NCI-H1417 treated with DMSO at 0.1 percent for 48 hours (cell line): Measurements from ENCODE around the gene RFFL.
"Not testable (repeated sequence)": the region's sequence is repeated elsewhere in the genome, so short reads cannot be mapped to it uniquely, and the experiment has no call there.

Source experiments
- DNase-seq: peaks from one replicate; lab custom pipeline; 2025; lab: John Stamatoyannopoulos, UW

RFFL gene

DNA sequence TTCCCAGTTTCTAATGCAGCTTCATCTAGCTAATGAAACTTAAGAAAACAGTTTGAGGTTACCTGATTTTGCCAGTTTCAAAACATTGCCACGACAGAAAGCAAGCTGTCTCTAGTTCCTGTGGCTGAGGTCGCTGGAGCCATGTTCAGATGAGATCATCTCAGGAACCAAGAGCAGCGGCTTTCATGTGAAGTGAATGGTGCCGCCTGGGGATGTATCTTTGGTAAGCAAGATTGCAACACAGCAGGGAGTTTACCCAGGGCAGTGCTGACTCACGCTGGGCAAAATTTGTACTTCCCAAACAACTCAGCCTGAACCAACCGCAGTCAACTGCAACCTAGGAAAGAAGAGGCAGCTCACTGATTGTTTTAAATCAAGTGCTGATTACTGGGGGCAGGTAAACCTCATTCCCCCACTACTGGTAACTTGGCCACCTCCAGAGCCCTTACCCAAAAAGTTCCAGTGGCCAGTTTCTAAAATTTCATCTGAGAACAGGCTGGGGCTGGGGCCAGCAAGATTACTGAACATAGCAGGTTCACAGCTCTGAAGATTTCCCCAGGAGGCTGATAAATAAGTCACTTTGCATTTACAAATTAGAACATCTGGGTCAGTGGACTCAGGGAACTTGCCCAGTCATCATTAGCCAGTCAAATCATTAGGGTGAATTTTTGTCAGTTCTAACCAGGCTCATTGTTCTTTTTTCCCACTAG lies at the start of gene RFFL:
RFFL (minus strand) TSS at position 194 of the 710 bp plus-strand sequence. CDS start 37,154 bp downstream, outside the sequence.
- DNase-seq, result peak; percentile 47

- DNase-seq, result not testable (repeated sequence)
Measured at GRCh38 chr17:35110791-35111190, 47.3 kb upstream of the RFFL start.

DNA sequence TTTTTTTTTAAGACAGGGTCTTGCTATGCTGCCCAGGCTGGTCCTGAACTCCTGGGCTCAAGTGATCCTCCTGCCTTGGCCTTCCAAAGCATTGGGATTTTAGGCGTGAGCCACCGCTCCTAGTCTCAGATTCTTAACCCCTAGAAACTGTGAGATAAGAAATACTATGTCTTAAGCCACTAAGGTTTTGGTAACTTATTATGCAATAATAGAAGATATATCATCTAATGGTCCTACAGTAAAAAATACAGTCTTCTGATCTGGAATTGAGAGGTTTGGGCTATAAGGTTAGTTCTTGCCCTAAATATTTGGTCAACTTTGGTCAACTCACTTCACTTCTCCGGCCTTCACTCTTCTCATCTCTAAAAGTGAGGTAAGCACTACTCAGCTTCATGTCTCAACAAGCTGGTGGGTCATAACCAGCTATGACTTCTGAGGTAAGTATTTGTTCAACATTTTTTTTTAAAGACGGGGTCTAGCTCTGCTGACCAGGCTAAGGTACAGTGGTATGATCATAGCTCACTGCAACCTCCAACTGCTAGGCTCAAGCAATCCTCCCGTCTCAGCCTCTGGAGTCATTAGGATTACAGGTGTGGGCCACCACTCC lies 41.4 kb upstream of the RFFL start:
- DNase-seq, result no peak

- no peak for DNase-seq
Measured at GRCh38 chr17:35103271-35103670, 39.8 kb upstream of the RFFL start.

DNA sequence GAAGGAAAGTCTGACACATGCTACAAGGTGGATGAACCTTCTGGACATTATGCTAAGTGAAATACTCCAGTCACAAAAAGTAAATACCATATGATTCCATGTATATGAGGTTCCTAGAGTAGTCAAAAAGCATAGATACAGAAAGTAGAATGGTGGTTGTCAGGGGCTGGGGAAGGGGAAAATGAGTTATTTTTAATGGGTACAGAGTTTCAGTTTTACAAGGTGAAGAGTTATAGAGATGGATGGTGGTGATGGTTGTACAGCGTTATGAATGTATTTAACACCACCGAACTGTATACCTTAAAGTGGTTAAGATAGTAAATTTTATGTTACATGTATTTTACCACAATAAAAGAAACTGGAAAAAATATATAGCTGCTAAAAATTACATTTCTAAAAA lies 38.2 kb upstream of the RFFL start:
- DNase-seq, result no peak

DNA sequence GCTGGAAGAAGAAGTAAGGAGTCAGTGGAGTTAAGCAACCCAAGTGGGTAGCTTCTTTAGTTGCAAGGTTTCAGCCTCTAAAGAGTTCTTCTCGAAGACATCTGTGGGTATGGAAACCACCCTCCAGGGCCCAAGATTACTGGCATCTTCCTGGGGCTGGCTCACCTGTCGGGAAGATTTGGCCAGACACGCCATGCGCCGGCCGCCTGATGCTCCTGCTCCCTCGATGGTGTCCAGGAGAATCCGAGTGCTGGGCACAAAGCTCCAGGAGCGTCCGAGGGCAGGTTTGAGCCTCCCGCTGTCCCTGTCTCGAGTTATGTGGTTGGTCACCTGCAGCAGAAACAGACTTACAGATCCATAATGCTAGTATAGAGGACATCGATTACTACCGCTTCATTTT lies 37.5 kb upstream of the RFFL start:
- no peak for DNase-seq

GRCh38 chr17:35099908-35100307 lies 36.4 kb upstream of the RFFL start:
- peak; percentile 58 for DNase-seq

- DNase-seq, result no peak
Measured at GRCh38 chr17:35097776-35098175, 34.3 kb upstream of the RFFL start.

GRCh38 chr17:35095741-35096140 lies 32.2 kb upstream of the RFFL start:
- DNase-seq, result no peak

DNA sequence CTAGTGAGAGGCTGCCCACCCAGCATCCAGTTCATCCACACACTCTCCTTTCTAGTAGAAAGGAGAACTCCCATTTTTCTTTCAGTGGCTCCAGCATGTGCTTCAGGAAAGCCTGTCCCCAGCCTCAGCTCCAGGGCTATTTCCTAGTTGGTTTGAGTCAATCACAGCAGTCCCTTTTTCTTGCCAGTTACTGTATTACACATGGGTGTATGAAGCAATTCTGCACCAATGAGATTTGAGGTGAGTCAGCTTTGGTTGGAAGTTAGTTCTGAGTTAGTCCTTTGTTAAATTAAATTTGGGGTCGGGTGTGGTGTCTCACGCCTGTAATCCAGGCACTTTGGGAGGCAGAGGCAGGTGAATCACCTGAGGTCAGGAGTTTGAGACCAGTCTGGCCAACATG lies 31.4 kb upstream of the RFFL start:
- DNase-seq, result no peak

- DNase-seq, result not testable (repeated sequence)
Measured at GRCh38 chr17:35090707-35091106, 27.2 kb upstream of the RFFL start.

GRCh38 chr17:35089586-35090296 lies 26.2 kb upstream of the RFFL start:
- no peak for DNase-seq

DNA sequence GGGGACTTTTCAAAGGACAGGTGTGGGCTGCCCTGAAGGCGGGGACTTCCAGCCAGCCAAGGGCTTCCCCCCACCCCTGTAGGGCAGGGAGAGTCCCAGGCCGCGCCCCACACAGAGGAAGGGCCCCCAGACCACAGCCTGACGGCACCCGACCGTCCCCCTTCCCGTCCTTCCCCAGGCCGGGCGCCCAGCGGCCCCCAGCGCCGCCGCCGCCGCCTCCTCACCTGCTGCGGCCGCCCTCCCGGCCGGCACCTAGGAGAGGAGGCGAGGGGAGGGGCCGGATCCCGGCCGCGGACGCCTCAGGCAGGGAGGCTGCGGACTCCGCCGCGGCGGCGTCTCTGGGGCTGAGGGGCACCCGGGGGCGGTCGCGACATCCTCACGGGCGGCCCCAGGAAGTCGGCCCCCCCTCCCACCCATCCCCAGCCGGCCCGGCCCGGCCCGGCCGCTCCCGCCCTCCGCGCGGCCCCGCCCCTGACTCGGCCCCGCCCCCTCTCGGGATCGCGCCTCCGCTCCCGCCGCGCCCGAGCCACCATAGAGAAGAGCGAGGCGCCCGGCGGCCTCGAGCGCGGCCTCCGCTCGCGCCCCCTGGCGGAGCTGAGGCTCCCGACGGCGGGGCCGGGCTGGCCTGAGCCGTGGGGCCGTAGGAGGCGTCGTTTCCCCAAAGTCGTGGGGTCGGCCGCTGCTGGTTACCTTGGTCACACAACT lies 25.5 kb upstream of the RFFL start:
- DNase-seq, result peak; percentile 59

GRCh38 chr17:35088356-35088880 lies 24.9 kb upstream of the RFFL start:
- DNase-seq, result no peak

- DNase-seq, result no peak
Measured at GRCh38 chr17:35087731-35088355, 24.3 kb upstream of the RFFL start.

GRCh38 chr17:35086931-35087573 lies 23.5 kb upstream of the RFFL start:
- DNase-seq, result no peak

- DNase-seq, result no peak
Measured at GRCh38 chr17:35086164-35086563, 22.7 kb upstream of the RFFL start.

- DNase-seq, result no peak
Measured at GRCh38 chr17:35084987-35085386, 21.5 kb upstream of the RFFL start.

GRCh38 chr17:35083071-35083470 lies 19.6 kb upstream of the RFFL start:
- DNase-seq, result no peak

GRCh38 chr17:35082073-35082657 lies 18.7 kb upstream of the RFFL start:
- no peak for DNase-seq

- DNase-seq, result no peak
Measured at GRCh38 chr17:35081638-35082037, 18.1 kb upstream of the RFFL start.
